Hepatocyte (in vitro differentiated cells): Measurements from ENCODE around the gene RAET1L. TPM values are rescaled to one million over a fixed set of nuclear protein-coding genes. Genes with fewer than 3 reads are reported as not detected.
"Not testable (repeated sequence)": the region's sequence is repeated elsewhere in the genome, so short reads cannot be mapped to it uniquely, and the experiment has no call there.

ENCODE experiments used
- DNase-seq: peaks from one replicate; pipeline ENCODE4 v3.0.0-alpha.2; 2016; ENCODE audit warnings: low spot score
- H2AFZ ChIP-seq: fragments of 200-600 bp; sonication (generic); 2 replicates; pipeline ENCODE4 v1.6.0; 2016; ENCODE audit warnings: antibody characterized with exemption, mild to moderate bottlenecking
- H3K27ac ChIP-seq: fragments of 200-600 bp; sonication (generic); 2 replicates; pipeline ENCODE4 v1.5.1; 2016; ENCODE audit warnings: mild to moderate bottlenecking
- H3K27me3 ChIP-seq: fragments of 200-600 bp; sonication (generic); 2 replicates; pipeline ENCODE4 v1.6.1; 2016
- H3K36me3 ChIP-seq: fragments of 200-600 bp; sonication (generic); replicated peaks from 2 replicates; pipeline ENCODE4 v1.5.1; 2016; ENCODE audit warnings: low read depth; ENCODE audit not compliant: insufficient read depth
- H3K4me1 ChIP-seq: fragments of 200-600 bp; sonication (generic); 2 replicates; pipeline ENCODE4 v1.5.1; 2016; ENCODE audit warnings: mild to moderate bottlenecking, moderate library complexity; ENCODE audit not compliant: insufficient read depth
- H3K4me2 ChIP-seq: fragments of 200-600 bp; sonication (generic); 2 replicates; pipeline ENCODE4 v1.6.0; 2016
- H3K4me3 ChIP-seq: fragments of 200-600 bp; sonication (generic); 2 replicates; pipeline ENCODE4 v1.5.1; 2016; ENCODE audit warnings: mild to moderate bottlenecking
- H3K79me2 ChIP-seq: fragments of 200-600 bp; sonication (generic); 2 replicates; pipeline ENCODE4 v1.6.0; 2017; ENCODE audit warnings: mild to moderate bottlenecking
- H3K9me2 ChIP-seq: fragments of 200-600 bp; sonication (generic); replicated peaks from 2 replicates; pipeline ENCODE4 v1.6.0; 2017; ENCODE audit warnings: mild to moderate bottlenecking; ENCODE audit not compliant: insufficient read depth
- H3K9me3 ChIP-seq: fragments of 200-600 bp; sonication (generic); 2 replicates; pipeline ENCODE4 v1.5.1; 2016; ENCODE audit warnings: low read depth, mild to moderate bottlenecking
- H4K20me1 ChIP-seq: fragments of 200-600 bp; sonication (generic); 2 replicates; pipeline ENCODE4 v1.6.0; 2016; ENCODE audit warnings: mild to moderate bottlenecking; ENCODE audit not compliant: insufficient read depth, poor library complexity, severe bottlenecking
- EZH2 ChIP-seq: fragments of 200-600 bp; sonication (generic); IDR thresholded peaks from 2 replicates; pipeline ENCODE4 v1.6.1; 2016; ENCODE audit warnings: antibody characterized with exemption, mild to moderate bottlenecking, borderline replicate concordance
- EZH2phosphoT487 ChIP-seq: fragments of 200-600 bp; sonication (generic); IDR thresholded peaks from one replicate; pipeline ENCODE4 v1.6.1; 2018; ENCODE audit warnings: antibody characterized with exemption, mild to moderate bottlenecking, low read depth, moderate library complexity; ENCODE audit not compliant: unreplicated experiment, severe bottlenecking
- WGBS: methylation state at CpG from one replicate; pipeline ENCODE4 v1.1.6; 2016; ENCODE audit warnings: low lambda C conversion rate; ENCODE audit errors: missing lambda C conversion rate; 5-methylcytosine and 5-hydroxymethylcytosine counted together
- polyA plus RNA-seq: library from polyadenylated mRNA; unstranded; fragments of >200 nt; fragmentation: Nextera tagmentation; extraction: Ambion mirVana; gene quantifications from 2 replicates; pipeline ENCODE4 v1.2.1, GENCODE V29; 2016
- total RNA-seq: library from RNA; depleted of rRNA; stranded (reverse); fragments of >200 nt; gene quantifications from 2 replicates; pipeline ENCODE4 v1.2.3, GENCODE V29; 2014
- TF ChIP-seq, protein P1 (sequence below): fragments of 200-600 bp; sonication (generic); IDR thresholded peaks from 2 replicates; pipeline ENCODE4 v1.5.1; 2016; ENCODE audit warnings: antibody characterized with exemption, mild to moderate bottlenecking; ENCODE audit not compliant: poor library complexity

The RAET1L gene
- total and polyA plus RNA-seq, 2 experiments from 2014 or later = not detected

DNA sequence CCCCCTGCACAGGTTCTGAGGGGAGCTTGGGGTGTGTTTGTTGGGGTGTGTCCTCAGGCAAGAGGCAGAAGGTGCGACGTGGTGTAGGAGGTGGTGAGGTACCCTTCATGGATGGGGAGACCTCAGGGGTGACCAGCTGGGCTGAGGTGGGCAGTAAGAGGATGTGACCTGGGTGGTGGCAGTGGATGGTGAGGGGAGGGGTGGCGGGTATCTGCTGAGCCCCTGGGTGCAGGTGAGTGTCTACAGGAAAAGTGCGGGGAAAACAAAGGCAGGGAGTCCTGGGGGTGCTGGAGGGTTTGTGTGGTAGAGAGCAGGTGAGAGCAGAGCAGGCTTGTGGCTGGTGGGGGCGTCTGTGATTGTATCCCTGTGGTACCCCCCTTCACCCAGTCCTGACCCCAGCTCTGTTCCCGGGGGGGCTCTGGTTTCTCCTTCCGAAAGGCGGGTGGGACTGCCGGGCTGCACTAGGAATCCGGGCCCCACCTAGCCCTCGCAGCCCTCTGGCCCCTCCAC lies 631 bp downstream of the RAET1L start:
- Histone ChIP-seq H3K4me3 (no peak overlapping the region), H3K36me3 (no peaks in the 10 kb centered on the region), H4K20me1 (no peaks in the 10 kb centered on the region), H3K79me2 (no peaks in the 10 kb centered on the region), H3K27ac (no peak overlapping the region), H2AFZ (no peak overlapping the region), H3K9me2 (no peaks in the 10 kb centered on the region), H3K4me1 (no peaks in the 10 kb centered on the region), H3K9me3 (no peaks in the 10 kb centered on the region), H3K27me3 (peaks cover 17% of the 10 kb centered on the region), H3K4me2 (no peak overlapping the region)
- TF ChIP-seq, protein P1, sequence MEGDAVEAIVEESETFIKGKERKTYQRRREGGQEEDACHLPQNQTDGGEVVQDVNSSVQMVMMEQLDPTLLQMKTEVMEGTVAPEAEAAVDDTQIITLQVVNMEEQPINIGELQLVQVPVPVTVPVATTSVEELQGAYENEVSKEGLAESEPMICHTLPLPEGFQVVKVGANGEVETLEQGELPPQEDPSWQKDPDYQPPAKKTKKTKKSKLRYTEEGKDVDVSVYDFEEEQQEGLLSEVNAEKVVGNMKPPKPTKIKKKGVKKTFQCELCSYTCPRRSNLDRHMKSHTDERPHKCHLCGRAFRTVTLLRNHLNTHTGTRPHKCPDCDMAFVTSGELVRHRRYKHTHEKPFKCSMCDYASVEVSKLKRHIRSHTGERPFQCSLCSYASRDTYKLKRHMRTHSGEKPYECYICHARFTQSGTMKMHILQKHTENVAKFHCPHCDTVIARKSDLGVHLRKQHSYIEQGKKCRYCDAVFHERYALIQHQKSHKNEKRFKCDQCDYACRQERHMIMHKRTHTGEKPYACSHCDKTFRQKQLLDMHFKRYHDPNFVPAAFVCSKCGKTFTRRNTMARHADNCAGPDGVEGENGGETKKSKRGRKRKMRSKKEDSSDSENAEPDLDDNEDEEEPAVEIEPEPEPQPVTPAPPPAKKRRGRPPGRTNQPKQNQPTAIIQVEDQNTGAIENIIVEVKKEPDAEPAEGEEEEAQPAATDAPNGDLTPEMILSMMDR = no peak
- TF ChIP-seq EZH2phosphoT487 (no peak), EZH2 (no peak)
- 74% methylated on average over 11 of the region's 11 CpGs for WGBS
- no peak for DNase-seq

DNA sequence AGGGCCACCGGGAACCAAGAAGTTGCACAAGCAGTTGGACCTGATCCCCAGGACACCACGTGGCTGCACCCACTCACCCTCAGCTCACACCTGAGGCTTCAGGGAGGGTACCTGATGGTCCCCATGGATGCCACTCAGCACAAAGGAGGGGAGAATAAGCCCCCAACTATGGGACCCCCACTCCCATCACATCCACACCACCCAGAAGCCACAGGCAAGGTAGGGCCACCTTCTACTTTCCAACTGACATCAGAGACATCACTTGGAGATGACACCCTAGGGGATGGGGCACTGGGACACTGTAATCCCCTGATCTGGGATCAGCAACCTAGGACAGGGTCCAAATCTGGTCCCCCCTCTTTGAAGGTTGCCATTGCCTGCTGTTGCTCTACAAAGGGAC lies 1.3 kb downstream of the RAET1L start:
- not testable (repeated sequence) for H3K27ac ChIP-seq, H2AFZ ChIP-seq, H3K4me1 ChIP-seq, H3K4me2 ChIP-seq, H3K9me3 ChIP-seq, DNase-seq, H3K4me3 ChIP-seq, H4K20me1 ChIP-seq, H3K79me2 ChIP-seq, H3K9me2 ChIP-seq, H3K36me3 ChIP-seq
- peaks cover 19% of the 10 kb centered on the region for H3K27me3 ChIP-seq
- WGBS = 67% methylated on average over 2 of the region's 2 CpGs

DNA sequence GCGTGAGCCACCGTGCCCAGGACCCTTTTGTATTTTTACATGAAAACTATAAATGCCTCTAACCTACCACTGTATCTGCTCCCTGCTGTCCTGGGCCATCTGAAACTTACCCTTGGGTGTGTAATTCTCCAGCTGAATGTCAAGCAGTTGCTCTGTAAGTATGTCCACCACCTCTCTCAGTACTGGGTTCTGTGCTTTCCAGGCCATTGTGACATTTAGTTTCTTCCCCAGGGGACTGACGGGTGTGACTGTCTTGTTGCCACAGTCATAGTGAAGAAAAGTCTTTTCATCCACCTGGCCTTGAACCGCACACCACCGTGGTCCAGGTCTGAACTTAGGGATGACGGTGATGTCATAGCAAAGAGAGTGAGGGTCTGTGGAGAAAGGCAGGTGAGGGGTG lies 3.5 kb downstream of the RAET1L start:
- H3K4me3 ChIP-seq = not testable (repeated sequence)

DNA sequence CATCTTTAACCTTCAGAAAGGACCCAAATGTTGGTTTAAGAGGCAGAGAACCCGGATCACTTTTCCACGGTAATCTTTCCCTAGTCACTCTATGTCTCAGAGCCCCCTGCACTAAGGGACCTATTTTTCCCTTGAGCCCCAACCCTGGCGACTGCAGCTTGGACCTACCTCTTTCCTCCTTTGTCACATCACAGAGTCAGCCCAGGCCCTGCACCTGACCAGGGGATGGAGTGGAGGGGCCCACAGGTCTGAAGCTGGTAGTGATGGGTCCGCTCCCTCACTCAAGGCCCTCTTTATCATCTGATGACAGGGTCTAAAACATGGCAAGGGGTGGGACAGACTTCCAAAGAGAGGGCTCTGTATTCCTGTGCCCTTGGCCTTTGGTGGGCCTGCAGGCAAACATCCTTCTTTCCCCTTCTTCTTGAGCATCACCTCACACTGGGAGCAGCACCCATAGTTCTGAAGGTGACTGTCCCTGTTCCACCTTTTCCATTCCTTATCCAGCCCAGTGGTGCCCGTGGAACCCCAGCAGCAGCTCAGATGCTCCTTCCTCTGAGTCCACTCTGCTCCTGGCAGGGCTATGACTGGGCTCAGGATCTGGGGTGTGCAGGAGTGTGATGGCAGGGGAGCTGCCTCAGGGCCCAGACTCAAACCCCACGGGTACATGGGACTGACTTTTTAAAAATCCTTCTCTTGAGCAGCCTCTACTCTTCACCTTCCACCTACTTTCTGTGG lies 6.3 kb downstream of the RAET1L start:
- TF ChIP-seq EZH2phosphoT487 = no peak
- no peak for TF ChIP-seq EZH2
- TF ChIP-seq, protein P1 = no peak
- Histone ChIP-seq H3K79me2 (no peaks in the 10 kb centered on the region), H3K9me3 (no peaks in the 10 kb centered on the region), H3K4me3 (no peak overlapping the region), H3K9me2 (no peaks in the 10 kb centered on the region), H3K4me1 (no peaks in the 10 kb centered on the region), H4K20me1 (no peaks in the 10 kb centered on the region), H3K36me3 (no peaks in the 10 kb centered on the region), H3K4me2 (no peak overlapping the region), H2AFZ (no peak overlapping the region), H3K27ac (no peak overlapping the region), H3K27me3 (peaks cover 43% of the 10 kb centered on the region)
- 50% methylated on average over 6 of the region's 6 CpGs for WGBS
- DNase-seq = no peak

More for the DNA sequence above, 3.5 kb downstream of the RAET1L start:
- H3K27me3 ChIP-seq = peaks cover 23% of the 10 kb centered on the region
- H3K27ac ChIP-seq, H3K9me2 ChIP-seq, H3K36me3 ChIP-seq, H3K79me2 ChIP-seq, H2AFZ ChIP-seq, H4K20me1 ChIP-seq, H3K4me2 ChIP-seq, DNase-seq, H3K4me1 ChIP-seq, H3K9me3 ChIP-seq: not testable (repeated sequence)
- 92% methylated on average over 2 of the region's 6 CpGs for WGBS

DNA sequence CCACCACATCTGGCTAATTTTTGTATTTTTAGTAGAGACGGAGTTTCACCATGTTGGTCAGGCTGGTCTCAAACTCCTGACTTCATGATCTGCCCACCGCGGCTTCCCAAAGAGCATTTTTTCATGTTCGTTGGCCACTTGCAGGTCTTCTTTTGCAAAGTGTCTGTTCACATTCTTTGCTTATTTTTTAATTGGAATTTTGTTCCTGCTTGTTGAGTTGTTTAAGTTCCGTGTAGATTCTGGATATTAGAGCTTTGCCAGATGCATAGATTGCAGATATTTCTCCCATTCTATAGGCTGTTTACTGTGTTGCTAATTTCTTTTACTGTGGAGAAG lies 8.2 kb downstream of the RAET1L start:
- not testable (repeated sequence) for H3K4me3 ChIP-seq, H2AFZ ChIP-seq, H3K36me3 ChIP-seq, H3K27ac ChIP-seq, H3K9me2 ChIP-seq, H3K79me2 ChIP-seq, H3K9me3 ChIP-seq, H3K4me2 ChIP-seq, H4K20me1 ChIP-seq, DNase-seq, H3K4me1 ChIP-seq
- 8% methylated on average over 5 of the region's 5 CpGs for WGBS
- H3K27me3 ChIP-seq = peaks cover 62% of the 10 kb centered on the region
